Left kidney (tissue), 2 donors: ENCODE data around the gene ZNF519. TPM values are rescaled to one million over a fixed set of nuclear protein-coding genes. Genes with fewer than 3 reads are reported as not detected.
"Not testable (repeated sequence)": the region's sequence is repeated elsewhere in the genome, so short reads cannot be mapped to it uniquely, and the experiment has no call there.

Source experiments
- DNase-seq: peaks from one replicate; pipeline ENCODE4 v3.0.0-alpha.2; 2013
- polyA plus RNA-seq: library from polyadenylated mRNA; unstranded; fragments of 120-200 nt; gene quantifications from one replicate; pipeline ENCODE4 v1.2.1, GENCODE V29; 2013; ENCODE audit not compliant: insufficient read length

Gene ZNF519
- polyA plus RNA-seq, 1 donor, result 22.9 TPM

DNA sequence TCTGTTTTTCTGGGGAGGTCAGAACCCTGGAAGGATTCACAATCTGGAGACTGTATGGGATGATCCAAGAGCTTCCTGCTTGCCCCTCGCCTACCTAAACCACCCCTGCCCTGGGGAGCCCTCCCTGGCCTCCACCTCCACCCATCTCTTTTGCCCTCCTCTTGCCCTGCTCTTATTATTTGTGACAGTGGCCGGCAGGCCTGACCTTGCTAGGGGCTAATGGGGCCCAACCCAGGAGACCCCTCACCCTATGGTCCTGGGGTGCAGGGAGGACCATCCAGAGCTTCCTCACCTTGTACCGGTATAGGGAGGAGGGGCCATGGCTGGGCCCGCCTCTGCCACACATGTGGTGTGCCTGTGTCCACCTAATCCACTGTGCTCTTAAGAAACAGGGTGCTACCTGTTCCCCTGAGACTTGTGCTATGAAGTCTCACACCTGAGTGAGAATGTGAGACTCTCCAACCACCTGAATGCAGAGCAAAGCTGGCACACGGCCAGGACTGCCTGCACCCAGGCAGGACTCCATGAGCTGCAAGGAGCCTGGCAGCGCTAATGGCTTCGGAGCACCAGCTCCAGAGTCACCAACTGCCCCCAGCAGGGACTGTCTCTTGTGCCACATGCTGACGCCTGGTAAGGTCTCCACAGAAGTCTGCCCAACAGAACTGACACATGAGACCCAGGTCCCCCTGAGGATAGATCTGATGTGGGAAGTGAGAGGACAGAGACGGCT lies 17.1 kb upstream of the ZNF519 start:
- not testable (repeated sequence) for DNase-seq

DNA sequence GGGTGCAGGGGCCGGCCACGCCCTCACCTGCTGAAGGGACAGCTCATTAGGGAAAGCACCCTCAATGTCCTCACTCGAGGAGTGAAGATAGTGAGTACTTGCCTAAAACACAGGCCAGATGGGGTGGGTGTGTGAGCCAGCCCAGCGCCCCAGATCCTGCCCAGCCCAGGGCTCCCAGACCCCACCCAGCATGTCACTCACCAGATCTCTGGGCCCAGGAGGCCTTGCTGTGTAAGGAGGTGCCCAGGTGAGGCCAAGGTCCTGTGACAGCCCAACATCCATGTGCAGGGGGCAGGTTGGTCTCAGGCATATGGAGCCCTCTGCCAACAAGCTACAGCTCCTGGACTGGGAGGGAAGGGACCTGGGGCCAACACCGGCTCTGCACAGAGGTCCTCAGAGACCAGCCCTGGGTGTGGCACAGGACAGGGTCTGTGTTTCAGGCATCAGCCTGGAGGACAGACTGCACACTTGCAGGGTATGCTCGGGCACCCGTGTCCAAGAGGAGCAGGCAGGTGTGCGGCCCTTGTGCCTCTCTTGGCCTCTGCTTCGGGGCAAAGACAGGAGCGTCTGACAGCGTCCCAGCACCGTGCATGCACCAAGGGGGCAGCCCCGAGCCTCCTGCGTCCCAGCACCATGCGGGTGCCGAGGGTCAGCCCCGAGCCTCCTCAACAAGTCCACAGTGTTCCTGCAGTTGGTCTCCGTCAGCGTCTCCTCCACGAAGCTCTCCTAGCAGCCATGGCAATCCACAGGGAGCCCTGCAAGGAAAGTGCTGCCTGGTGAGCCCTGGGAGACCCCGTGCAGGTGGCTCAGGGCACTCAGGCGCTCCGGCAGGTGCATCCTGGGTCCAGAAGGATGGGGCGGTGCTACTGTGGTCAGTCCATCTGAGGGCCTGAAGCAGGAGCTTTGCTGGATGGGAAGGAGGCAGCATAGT lies 16.0 kb upstream of the ZNF519 start:
- not testable (repeated sequence) for DNase-seq

DNA sequence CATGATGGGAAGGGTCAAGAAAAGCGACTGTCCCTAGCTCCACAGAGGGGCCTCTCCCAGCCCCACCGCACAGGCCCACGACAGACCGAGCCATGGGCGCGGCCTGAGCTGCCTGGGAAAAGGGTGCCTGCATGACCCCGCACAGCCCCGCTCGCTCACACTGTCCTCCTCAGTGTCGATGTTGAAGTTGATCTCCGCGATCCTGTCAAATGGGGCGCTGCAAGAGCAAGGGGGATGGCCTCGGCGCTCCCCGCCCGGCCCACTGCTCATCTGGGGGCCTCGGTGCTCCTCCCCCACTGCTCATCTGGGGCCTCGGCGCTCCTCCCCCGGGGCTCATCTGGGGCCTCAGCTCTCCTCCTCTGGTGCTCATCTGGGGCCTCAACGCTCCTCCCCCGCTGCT lies 14.5 kb upstream of the ZNF519 start:
- DNase-seq, result not testable (repeated sequence)

DNA sequence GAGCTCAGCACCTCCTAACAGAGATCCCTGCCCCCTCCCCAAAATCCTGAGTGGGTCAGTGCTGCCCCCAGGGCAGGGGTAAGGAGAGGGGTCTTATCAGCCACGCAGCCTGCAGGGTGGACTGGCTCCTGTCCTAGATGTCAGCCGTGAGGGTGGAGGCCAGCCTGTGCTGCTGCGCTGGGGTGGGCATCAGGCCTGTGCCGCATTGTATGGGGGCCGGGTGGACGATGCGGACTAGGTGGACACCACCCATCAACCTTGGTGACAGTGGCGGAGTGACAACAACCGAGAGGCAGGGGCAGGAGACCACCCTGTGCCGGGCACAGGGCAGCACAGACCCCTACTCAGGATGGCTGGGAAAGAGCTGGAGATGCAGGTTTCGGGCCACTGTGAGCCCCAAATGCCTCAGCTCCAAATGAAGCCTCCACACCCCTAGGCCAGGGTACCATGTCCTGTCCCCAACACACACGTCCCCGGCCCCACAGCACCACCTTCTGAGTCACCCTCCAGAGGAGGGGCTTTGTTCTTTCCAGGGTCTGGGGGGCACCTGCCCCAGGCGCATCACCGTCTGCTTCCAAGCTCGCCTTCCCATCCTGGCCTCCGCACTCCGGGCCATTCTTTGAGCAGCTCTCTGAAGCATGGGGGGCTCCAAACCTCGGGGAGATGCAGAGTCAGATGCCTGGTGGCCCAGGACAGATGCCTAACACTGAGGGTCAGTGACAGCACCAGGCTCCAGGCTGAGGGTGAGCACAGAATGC lies 13.5 kb upstream of the ZNF519 start:
- DNase-seq, result not testable (repeated sequence)

DNA sequence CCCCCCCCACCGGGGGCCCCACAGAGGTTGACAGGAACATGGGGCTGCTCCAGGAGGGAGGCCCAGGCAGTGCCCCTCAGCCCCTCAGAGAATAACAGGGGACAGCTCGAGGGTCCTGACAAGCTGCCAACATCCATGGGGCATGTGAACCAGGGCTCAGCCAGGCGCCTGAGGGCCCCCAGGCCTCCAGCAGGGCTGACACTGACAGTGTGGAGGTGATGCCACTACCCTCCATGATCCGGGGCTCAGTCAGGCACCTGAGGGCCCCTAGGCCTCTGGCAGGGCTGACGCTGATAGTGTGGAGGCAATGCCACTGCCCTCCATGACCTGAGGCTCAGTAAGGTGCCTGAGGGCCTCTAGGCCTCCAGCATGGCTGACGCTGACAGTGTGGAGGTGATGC lies 12.8 kb upstream of the ZNF519 start:
- DNase-seq, result not testable (repeated sequence)

DNA sequence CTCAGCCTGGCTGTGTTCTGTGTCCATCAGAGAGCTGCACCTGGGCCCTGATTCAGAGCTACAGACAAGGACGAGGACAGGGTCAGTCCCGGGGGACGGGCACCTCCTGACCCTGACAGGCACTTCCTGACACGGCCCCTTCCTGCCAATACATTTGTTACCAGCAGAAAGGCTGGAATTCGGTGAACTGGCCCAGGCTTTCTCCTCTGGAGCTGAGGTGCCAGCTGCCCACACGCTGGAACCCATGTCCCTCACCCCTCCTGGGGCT lies 12.3 kb upstream of the ZNF519 start:
- DNase-seq, result no peak

DNA sequence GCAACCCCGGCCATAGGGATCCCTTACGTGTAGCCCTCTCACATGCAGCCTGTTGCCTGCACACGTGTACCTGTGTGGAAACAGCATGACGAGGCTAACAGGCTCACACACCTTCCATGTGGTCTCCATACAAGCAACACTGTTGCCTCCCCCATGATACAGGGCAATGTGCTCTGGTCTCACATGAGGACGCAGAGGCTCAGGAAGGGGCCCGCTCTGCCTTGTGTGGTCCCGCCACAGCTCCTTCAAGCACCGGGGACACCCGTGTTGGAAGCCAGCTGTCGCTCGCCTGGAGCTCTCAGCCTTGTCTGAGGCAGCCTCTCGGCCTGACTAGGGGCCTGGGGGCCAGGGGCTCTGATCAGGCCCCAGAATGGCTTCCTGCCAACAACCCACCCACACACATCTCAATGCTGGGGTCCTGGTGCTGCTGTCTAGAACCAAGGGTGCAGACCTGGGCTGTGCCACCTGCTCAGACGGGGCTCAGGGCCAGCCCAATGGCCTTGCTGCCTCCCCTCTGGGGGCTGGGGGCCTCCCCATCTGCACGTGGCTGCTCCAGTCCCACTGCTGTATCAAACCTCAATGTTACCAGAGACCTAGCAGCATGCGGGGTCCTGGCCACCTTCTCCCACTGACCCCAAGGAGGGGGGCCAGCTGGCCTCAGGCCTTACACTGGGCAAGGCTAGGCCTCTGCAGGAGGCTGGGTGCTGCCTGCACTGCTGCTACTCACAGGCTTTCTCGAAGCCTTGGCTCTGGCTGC lies 11.8 kb upstream of the ZNF519 start:
- DNase-seq, result not testable (repeated sequence)

DNA sequence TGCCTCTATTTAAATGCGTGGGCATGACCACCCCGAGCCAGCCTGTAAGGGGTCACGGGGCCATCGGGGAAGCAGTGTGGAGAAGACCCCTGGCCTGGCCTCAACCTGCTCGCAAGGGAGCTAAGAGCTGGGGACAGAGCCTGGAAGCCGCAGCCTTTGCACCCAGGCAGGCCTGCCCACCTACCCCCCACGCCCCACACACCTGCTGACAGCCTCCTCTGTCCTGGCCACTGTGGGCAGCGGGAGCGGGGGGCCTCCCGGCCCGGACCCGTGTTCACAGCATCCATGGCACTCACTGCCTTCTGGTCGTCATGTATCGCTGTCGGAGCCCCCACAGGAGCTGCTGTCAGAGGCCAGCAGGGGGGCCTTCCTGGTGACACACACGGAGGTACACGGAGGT lies 11.2 kb upstream of the ZNF519 start:
- DNase-seq, result not testable (repeated sequence)

DNA sequence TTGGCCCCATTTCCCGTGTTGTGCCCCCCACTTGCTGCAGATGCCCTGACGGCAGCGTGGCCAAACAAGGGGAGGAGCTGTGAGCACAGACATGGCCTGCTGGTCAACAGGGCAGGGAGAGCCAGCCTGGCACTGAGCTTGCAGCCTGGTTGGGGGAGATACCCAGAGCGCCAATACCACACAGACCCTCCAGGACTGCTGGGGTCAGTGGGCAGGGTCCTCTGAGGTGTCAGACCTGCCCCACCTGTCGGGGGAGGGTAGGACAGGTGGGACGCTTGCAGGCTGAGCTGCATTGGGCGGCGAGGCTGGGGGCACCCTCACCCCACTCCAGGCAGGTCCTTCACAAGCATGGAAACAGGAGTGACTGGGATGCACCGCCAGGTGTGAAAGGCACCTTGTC lies 9.9 kb upstream of the ZNF519 start:
- not testable (repeated sequence) for DNase-seq

DNA sequence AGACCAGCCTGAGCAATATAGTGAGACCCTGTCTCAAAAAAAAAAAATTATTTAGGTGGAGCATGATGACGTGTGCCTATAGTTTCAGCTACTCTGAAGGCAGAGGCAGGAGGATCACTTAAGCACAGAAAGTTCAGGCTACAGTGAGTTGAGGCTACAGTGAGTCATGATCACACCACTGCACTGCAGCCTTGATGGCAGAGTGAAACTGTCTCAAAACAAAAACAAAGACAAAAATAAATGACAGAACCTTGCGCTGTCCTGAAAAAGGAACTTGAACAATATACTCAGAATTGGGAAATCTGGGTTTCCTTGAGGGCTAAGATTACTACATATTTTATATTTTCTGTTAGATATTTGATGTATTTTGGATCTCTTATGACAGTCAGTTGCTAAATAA lies 7.3 kb upstream of the ZNF519 start:
- not testable (repeated sequence) for DNase-seq

DNA sequence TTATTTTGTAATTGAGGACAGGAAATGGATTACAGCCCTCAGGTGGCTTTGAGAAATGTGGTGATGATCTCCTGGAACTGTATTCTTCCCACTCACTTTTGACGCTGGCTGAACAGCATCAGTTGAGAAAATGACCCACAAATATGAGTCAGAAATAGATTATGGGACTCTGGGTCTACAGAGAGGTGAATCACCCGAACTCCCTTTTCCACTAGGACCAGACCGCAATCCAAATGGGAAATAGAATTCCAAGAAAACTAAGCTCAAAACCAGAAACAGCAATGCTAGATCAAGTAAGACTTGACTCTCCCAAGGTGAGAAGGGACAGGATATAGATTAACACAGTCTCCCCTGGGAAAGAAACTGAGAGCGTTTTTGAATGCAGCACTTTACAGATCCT lies 5.7 kb upstream of the ZNF519 start:
- not testable (repeated sequence) for DNase-seq

DNA sequence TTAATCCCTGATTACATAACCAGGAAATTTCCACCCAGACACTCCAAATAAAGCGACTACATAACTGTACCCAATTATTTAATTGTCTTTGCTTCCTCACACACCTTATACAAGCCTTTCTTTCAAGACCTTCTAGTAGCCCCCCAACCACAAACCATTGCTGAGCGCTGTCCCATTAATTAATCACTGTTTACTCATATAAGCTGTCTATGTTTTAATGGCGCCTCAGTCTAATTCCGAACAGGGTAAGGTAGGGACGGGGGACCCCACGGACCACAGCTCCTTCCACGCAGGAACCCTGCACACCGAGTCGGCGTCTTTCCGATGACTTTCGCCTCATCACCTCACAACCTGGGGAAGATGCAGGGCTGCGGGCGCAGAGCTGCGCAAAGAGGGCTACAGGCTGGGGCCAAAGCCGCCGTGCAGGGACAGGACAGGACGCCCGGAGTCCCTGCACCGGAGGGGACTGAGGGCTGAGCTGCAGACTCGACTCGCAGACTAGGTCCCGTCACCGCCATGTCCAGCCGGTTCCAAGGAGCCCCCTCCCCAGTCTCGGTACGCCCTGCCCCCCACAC lies 452 bp downstream of the ZNF519 start:
- DNase-seq, result not testable (repeated sequence)

DNA sequence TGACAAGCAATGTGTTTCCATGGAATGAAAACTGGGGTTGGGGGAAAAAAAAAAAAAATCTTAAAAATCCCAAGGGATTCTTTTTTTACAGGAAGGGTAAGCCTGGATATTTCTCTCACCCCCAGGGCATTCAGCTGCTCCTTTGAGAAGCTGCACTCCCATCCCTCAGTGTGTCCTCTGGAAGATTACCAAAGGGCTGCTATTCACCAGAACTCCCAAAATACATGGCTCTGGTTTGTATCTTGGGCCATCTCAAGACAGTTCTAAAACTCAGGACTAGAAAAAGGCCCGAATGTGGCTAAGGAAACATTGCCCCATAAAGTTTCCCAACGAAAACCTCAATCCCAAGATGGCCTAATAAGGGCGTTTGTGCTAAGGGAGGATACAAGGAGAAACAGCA lies 1.4 kb downstream of the ZNF519 start:
- DNase-seq, result not testable (repeated sequence)

DNA sequence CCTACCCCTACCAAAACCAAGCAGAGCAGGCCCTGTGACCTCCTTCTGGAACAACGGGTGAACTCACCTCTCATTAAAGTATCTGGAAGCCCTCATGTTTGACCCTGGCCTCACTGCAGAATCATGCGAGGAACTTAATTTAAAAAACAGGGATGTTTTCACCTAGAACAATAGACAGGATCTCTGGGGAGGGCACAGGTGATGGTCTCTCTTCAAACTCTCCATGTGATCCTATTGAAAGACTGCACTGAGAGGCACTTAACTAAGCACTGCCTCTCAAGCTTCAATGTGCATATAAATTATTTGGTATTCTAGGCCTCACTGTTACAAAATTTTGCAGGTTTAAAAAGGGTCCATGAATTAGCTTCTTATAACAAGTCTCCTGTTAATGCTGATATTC lies 7.5 kb downstream of the ZNF519 start:
- DNase-seq, result no peak

DNA sequence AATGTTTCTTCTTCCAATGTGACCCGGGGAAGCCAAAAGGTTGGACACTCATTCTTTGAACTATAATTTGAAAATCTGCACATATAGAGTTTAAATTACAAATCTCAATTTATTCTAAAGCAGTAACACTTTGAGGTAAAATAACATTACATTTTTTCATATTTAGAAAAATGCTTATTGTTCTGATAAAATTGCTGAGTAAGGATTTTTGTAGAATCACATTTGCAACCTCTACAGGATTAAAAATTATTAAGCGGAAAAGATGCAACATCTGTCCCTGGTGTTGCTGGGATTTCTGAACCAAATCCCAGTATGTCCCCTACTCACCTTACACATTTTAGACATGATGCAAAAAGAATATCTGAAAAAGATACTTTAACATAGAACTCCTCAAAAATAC lies 10.1 kb downstream of the ZNF519 start:
- DNase-seq, result no peak

DNA sequence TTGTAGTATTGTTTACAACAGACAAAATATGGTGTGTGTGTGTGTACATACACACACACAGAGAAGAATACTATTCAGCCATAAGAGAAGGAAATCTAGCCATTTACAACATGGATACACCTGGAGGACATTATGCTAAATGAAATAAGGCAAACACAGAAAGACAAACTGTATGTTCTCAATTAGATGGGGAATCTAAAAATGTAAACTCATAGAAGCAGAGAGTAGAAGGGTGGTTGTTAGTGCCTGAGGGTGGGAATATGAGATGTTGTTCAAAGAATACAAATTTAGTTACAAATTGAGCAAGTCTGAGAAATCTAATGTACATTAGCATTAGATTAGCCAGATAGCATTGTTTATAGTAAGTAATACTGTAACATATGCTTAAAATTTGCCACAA lies 11.3 kb downstream of the ZNF519 start:
- DNase-seq, result no peak

DNA sequence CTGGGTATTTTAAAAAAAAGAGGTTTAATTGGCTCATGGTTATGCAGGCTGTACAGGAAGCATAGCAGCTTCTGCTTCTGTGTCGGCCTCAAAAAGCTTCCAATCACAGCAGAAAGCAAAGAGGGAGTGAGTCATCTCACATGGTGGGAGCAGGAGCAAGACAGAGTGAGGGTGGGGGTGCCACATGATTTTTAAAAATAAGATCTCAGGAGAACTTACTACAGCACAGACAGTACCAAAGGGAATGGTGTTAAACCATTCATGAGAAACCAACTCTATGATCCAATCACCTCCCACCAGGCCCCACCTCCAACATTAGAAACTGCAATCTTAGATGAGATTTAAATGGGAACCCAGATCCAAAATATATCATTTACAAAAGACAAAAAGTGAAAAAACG lies 14.6 kb downstream of the ZNF519 start:
- no peak for DNase-seq

DNA sequence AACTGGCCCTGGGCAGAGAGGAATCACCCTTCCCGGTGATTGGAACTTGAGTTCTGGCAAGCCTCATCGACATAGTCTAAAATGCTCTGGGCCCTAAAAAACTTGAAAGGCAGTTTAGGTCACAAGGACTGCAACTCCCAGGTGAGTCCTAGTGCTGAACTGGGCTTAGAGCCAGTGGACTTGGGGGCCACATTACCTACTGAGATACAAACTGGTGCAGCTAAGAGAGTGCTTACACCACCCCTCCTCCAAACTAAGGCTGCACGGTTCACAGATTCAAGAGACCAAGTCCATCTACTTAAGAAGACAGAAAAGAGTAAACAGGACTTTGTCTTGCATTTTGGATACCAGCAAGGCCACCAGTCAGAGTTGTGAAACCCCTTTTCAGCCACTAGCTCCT lies 25.3 kb downstream of the ZNF519 start:
- no peak for DNase-seq

DNA sequence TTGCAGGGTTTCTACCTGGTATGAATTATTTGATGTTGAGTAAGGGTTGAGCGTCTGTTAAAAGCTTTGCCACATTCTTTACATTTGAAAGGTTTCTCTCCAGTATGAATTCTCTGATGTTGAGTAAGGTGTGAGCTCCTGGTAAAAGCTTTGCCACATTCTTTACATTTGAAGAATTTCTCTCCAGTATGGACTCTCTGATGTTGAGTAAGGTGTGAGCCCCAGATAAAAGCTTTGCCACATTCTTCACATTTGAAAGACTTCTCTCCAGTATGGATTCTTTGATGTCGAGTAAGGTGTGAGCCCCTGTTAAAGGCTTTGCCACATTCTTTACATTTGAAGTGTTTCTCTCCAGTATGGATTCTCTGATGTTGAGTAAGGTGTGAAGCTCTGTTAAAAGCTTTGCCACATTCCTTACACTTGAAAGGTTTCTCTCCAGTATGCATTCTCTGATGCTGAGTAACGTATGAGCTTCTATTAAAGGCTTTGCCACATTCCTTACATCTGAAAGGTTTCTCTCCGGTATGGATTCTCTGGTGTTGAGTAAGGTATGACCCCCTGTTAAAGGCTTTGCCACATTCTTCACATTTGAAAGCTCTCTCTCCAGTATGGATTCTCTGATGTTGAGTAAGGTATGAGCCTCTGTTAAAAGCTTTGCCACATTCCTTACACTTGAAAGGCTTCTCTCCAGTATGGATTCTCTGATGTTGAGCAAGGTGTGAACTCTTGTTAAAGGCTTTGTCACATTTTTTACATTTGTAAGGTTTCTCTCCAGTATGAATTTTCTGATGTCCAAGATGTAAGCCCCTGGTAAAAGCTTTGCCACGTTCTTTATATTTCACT lies 27.1 kb downstream of the ZNF519 start:
- DNase-seq, result no peak

DNA sequence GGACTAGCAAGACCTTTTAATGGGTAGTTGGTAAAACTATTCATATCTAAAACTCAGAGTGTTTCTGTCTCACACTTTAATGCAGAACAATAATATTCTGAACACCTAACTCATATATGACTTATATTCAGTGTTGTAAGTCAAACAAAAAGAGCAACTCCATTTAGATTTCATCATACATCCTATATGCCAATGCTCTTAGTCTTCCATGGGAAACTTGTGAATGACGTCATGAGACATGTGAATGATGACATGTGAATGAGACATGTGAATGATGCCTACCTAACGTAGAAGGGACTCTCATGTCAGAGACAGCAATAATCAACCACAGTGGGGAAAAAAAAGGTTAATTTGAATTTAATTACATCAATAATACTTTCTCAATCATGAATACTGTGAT lies 28.0 kb downstream of the ZNF519 start:
- DNase-seq, result no peak
